ENCODE data around the gene PFKM. TPM values are rescaled to one million over a fixed set of nuclear protein-coding genes. Genes with fewer than 3 reads are reported as not detected.

The PFKM gene
- total and polyA plus RNA-seq, 11 donors: 160 to 901 (median 474) TPM

GRCh38 chr12:48185181-48185919, 66.2 kb downstream of the PFKM start:
- Histone ChIP-seq H3K4me1 (peaks cover 0 to 28% (median 16%) of the 10 kb centered on the region in 12 donors), H3K36me3 (no peaks in the 10 kb centered on the region), H3K4me3 (peak overlapping the region in 6 of 12 donors; percentile 66 to 89 (median 73)), H3K27ac (no peak overlapping the region), H3K9me3 (no peaks in the 10 kb centered on the region), H3K27me3 (peaks cover 17 to 40% (median 27%) of the 10 kb centered on the region in 9 donors)
- intact Hi-C loops (cut with DNase I): loop anchor here in 2 of 10 donors (10.0 kb wide), 2 partner anchors 429 to 439 kb away; no protein-coding TSS in a partner anchor
- no peak for TF ChIP-seq POLR2A (IDR thresholded peaks at IDR 0.05)
- TF ChIP-seq, protein P1, sequence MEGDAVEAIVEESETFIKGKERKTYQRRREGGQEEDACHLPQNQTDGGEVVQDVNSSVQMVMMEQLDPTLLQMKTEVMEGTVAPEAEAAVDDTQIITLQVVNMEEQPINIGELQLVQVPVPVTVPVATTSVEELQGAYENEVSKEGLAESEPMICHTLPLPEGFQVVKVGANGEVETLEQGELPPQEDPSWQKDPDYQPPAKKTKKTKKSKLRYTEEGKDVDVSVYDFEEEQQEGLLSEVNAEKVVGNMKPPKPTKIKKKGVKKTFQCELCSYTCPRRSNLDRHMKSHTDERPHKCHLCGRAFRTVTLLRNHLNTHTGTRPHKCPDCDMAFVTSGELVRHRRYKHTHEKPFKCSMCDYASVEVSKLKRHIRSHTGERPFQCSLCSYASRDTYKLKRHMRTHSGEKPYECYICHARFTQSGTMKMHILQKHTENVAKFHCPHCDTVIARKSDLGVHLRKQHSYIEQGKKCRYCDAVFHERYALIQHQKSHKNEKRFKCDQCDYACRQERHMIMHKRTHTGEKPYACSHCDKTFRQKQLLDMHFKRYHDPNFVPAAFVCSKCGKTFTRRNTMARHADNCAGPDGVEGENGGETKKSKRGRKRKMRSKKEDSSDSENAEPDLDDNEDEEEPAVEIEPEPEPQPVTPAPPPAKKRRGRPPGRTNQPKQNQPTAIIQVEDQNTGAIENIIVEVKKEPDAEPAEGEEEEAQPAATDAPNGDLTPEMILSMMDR (IDR thresholded peaks at IDR 0.05): no peak
- ATAC-seq (no peak), DNase-seq (no peak)
- WGBS, 4 donors: 68 to 79% (median 73%) methylated on average over 10 of the region's 10 CpGs

GRCh38 chr12:48187916-48188695, 68.9 kb downstream of the PFKM start:
- Histone ChIP-seq H3K36me3 (no peaks in the 10 kb centered on the region), H3K9me3 (no peaks in the 10 kb centered on the region), H3K4me3 (no peak overlapping the region), H3K27ac (no peak overlapping the region), H3K27me3 (peaks cover 10 to 26% (median 15%) of the 10 kb centered on the region in 9 donors), H3K4me1 (peaks cover 0 to 17% (median 8%) of the 10 kb centered on the region in 12 donors)
- intact Hi-C loops (cut with DNase I): loop anchor here in 2 of 10 donors (10.0 kb wide), 2 partner anchors 427 to 437 kb away; no protein-coding TSS in a partner anchor
- no peak for ATAC-seq
- TF ChIP-seq, protein P1 (IDR thresholded peaks at IDR 0.05): no peak
- TF ChIP-seq POLR2A (IDR thresholded peaks at IDR 0.05): no peak
- 84 to 85% (median 84%) methylated on average over 10 of the region's 10 CpGs for WGBS, 4 donors
- no peak for DNase-seq

DNA sequence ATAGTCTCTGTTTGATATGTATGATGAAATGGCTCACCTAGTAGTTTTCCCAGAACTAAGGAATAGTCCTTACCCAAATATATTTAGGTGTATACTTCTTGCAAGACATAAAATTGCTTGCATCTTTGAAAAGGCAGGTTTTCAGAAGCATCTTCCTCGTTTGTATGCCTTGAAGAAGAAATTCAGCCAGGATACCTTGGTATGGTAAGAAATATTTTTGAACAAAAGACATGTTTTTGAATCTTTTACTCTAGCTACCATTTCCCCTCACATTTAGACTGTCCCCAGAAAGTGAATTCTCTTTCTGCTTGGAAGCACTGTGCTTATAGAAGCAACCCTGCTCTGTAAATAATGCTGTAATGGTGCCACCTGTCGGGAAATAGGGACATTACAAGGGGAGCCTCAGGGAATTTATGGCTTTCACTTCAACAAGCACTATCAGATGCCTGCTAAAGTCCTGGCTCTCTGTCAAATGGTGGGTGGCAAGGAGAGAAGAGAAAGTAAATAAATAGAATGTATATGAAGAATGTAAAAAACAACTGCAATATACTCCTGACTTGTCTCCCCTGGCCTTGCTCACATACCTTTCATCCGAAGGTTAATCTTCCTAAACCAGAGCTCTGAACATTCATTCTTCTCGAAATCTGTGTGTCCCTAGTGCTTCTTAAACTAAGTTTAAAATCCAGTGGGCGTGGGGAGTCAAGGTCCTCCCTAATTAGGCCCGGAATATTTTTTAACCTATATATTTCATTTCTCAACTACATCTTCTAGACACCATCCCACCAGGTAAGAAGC, 70.4 kb downstream of the PFKM start:
- Histone ChIP-seq H3K9me3 (no peaks in the 10 kb centered on the region), H3K4me3 (no peak overlapping the region), H3K36me3 (no peaks in the 10 kb centered on the region), H3K27ac (no peak overlapping the region), H3K27me3 (peaks cover under 1 to 15% (median 2%) of the 10 kb centered on the region in 9 donors), H3K4me1 (peaks cover 0 to 7% (median under 1%) of the 10 kb centered on the region in 12 donors)
- intact Hi-C loops (cut with DNase I): loop anchor here in 5 of 10 donors (10.0 kb wide), 5 partner anchors 155 to 435 kb away; partner anchors contain the start of gene ZNF641 (in 1 of the 5)
- TF ChIP-seq, protein P1 (IDR thresholded peaks at IDR 0.05): peak; percentile 75 to 91 (median 84)
- TF ChIP-seq POLR2A (IDR thresholded peaks at IDR 0.05): no peak
- ATAC-seq (peak in 3 of 4 donors; percentile 63 to 72 (median 65)), DNase-seq (peak in 4 of 5 donors; percentile 39 to 57 (median 49))
- WGBS, 4 donors: 39 to 47% (median 42%) methylated on average over 6 of the region's 6 CpGs
